Thoracic aorta (tissue), 2 donors: ENCODE measurements around the gene ACYP1. TPM values are rescaled to one million over a fixed set of nuclear protein-coding genes. Genes with fewer than 3 reads are reported as not detected.
A peak's percentile ranks its signal among the peaks of the same experiment; 100 is the strongest.

Experiments used
- ATAC-seq: fragments of 150-250 bp; one replicate; pipeline ENCODE4 v1.8.0; 2017; ENCODE audit warnings: low read depth; ENCODE audit not compliant: insufficient number of reproducible peaks, low FRiP score
- DNase-seq: peaks from one replicate; pipeline ENCODE4 v3.0.0-alpha.2; 2020; ENCODE audit warnings: low spot score
- H3K27ac ChIP-seq, 2 donors: fragments of 200-600 bp; sonication (generic); 1 replicate in 1 of 2; 2 replicates in 1 of 2; pipeline ENCODE4 v1.5.1; 2016; ENCODE audit warnings: mild to moderate bottlenecking in 2 of 2, moderate library complexity in 2 of 2
- H3K27me3 ChIP-seq: fragments of 200-600 bp; sonication (generic); replicated peaks from 2 replicates; pipeline ENCODE4 v1.6.0; 2016; ENCODE audit warnings: mild to moderate bottlenecking; ENCODE audit not compliant: insufficient read depth
- H3K36me3 ChIP-seq: fragments of 200-600 bp; sonication (generic); one replicate; pipeline ENCODE4 v1.5.1; 2016
- H3K4me1 ChIP-seq, 2 donors: fragments of 200-600 bp; sonication (generic); 1 replicate in 1 of 2; 2 replicates in 1 of 2; pipeline versions ENCODE4 v1.5.1 to v1.6.0; 2016; ENCODE audit warnings: low read depth in 2 of 2, mild to moderate bottlenecking in 1 of 2; ENCODE audit not compliant: control insufficient read depth in 1 of 2
- H3K4me3 ChIP-seq: fragments of 200-600 bp; sonication (generic); 2 replicates; pipeline ENCODE4 v1.5.1; 2016; ENCODE audit warnings: mild to moderate bottlenecking
- H3K9me3 ChIP-seq: fragments of 200-600 bp; sonication (generic); 2 replicates; pipeline ENCODE4 v1.5.1; 2016
- CTCF ChIP-seq: fragments of 200-600 bp; sonication (generic); IDR thresholded peaks from one replicate; pipeline ENCODE4 v1.5.1; 2019; ENCODE audit warnings: antibody characterized with exemption
- total RNA-seq, 2 donors: library from RNA; depleted of rRNA; stranded (reverse); fragments of >200 nt; gene quantifications; one replicate each; pipeline versions ENCODE4 v1.1.0 to v1.2.3, GENCODE V29; 2016

Gene ACYP1
- total RNA-seq, 2 donors from 2014 or later, result 4.9 to 6.8 TPM

- Histone ChIP-seq H3K4me3 (no peak overlapping the region), H3K27me3 (no peaks in the 10 kb centered on the region), H3K4me1 (peaks cover 14 to 24% of the 10 kb centered on the region in 2 donors), H3K27ac (no peak overlapping the region), H3K9me3 (no peaks in the 10 kb centered on the region), H3K36me3 (peaks cover 35% of the 10 kb centered on the region)
- ATAC-seq, result no peak
- TF ChIP-seq CTCF, result no peak
- DNase-seq, result no peak
Measured at GRCh38 chr14:75013290-75013689, 50.5 kb downstream of the ACYP1 start.

GRCh38 chr14:75011356-75011994 is 52.3 kb downstream of the ACYP1 start:
- TF ChIP-seq CTCF, result no peak
- DNase-seq (no peak), ATAC-seq (peak; percentile 66)
- H3K36me3 ChIP-seq, result peaks cover 37% of the 10 kb centered on the region
- H3K27ac ChIP-seq, result peak overlapping the region; percentile 65 to 72
- H3K27me3 ChIP-seq, result no peaks in the 10 kb centered on the region
- no peaks in the 10 kb centered on the region for H3K9me3 ChIP-seq
- no peak overlapping the region for H3K4me3 ChIP-seq
- H3K4me1 ChIP-seq, result peaks cover 14 to 24% of the 10 kb centered on the region in 2 donors

- Histone ChIP-seq H3K9me3 (no peaks in the 10 kb centered on the region), H3K4me1 (peaks cover 14 to 26% of the 10 kb centered on the region in 2 donors), H3K4me3 (no peak overlapping the region), H3K36me3 (peaks cover 42% of the 10 kb centered on the region), H3K27ac (peak overlapping the region; percentile 65 to 72), H3K27me3 (no peaks in the 10 kb centered on the region)
- DNase-seq (no peak), ATAC-seq (no peak)
- no peak for TF ChIP-seq CTCF
Measured at GRCh38 chr14:75010472-75011093, 53.2 kb downstream of the ACYP1 start.

- DNase-seq, result no peak
- no peak for ATAC-seq
Measured at GRCh38 chr14:75009176-75009575, 54.6 kb downstream of the ACYP1 start.

More at GRCh38 chr14:75009176-75009575, 54.6 kb downstream of the ACYP1 start:
- Histone ChIP-seq H3K9me3 (no peaks in the 10 kb centered on the region), H3K36me3 (peaks cover 37% of the 10 kb centered on the region), H3K27me3 (no peaks in the 10 kb centered on the region), H3K27ac (no peak overlapping the region), H3K4me3 (no peak overlapping the region), H3K4me1 (peaks cover 15 to 39% of the 10 kb centered on the region in 2 donors)
- no peak for TF ChIP-seq CTCF
